SK-N-SH (cell line): ENCODE results near the gene UGT1A7. TPM values are rescaled to one million over a fixed set of nuclear protein-coding genes. Genes with fewer than 3 reads are reported as not detected.

Experiments
- CTCF ChIA-PET: fragments of 300-600, 350-600 bp; formaldehyde crosslinking; extraction: SDS; loops from one replicate; lab custom pipeline; 2021; lab: Yijun Ruan, JAX
- POLR2A ChIA-PET: fragments of 350-600 bp; sonication (Branson Sonifier 250); formaldehyde crosslinking; extraction: SDS; loops from one replicate; lab custom pipeline; 2020; ENCODE audit warnings: antibody characterized with exemption, inconsistent platforms; lab: Yijun Ruan, JAX
- DNase-seq: peaks from one replicate; pipeline ENCODE4 v3.0.0; 2012
- H2AFZ ChIP-seq: fragments of 200-600 bp; sonication (generic); 2 replicates; pipeline ENCODE4 v1.8.1; 2016; ENCODE audit warnings: antibody characterized with exemption, mild to moderate bottlenecking, low read depth
- H3F3A ChIP-seq: fragments of 200-600 bp; sonication (generic); replicated peaks from 2 replicates; pipeline ENCODE3; 2016; ENCODE audit warnings: antibody characterized with exemption, mild to moderate bottlenecking; ENCODE audit not compliant: insufficient read depth
- H3K27ac ChIP-seq, 2 experiments: fragments of 200-500 bp in 1 of 2; fragments of 200-600 bp in 1 of 2; sonication (Bioruptor generic) in 1 of 2; sonication (generic), shearing (Covaris generic) in 1 of 2; 2 replicates each; pipeline versions ENCODE4 v1.5.1 to v1.6.1; 2014 to 2016; ENCODE audit warnings: low read depth in 2 of 2, inconsistent platforms in 1 of 2, low read length in 1 of 2, mild to moderate bottlenecking in 1 of 2, mixed read lengths in 1 of 2
- H3K27me3 ChIP-seq: fragments of 200-600 bp; sonication (generic), shearing (Covaris generic); 2 replicates; pipeline ENCODE4 v1.6.1; 2016; ENCODE audit warnings: mixed run types; ENCODE audit not compliant: insufficient read depth
- H3K36me3 ChIP-seq, 2 experiments: fragments of 200-500 bp in 1 of 2; fragments of 200-600 bp in 1 of 2; sonication (Bioruptor generic) in 1 of 2; sonication (generic) in 1 of 2; replicated peaks in 1 of 2; 2 replicates each; pipeline versions ENCODE3 to v1.5.1; 2014 to 2016; ENCODE audit warnings: low read length in 1 of 2, mild to moderate bottlenecking in 1 of 2; ENCODE audit not compliant: insufficient read depth in 2 of 2, control insufficient read depth in 1 of 2
- H3K4me1 ChIP-seq, 2 experiments: fragments of 200-500 bp in 1 of 2; fragments of 200-600 bp in 1 of 2; sonication (Bioruptor generic) in 1 of 2; sonication (generic), shearing (Covaris generic) in 1 of 2; 2 replicates each; pipeline versions ENCODE4 v1.5.1 to v1.6.1; 2014 to 2016; ENCODE audit warnings: low read depth in 1 of 2, low read length in 1 of 2, mixed run types in 1 of 2; ENCODE audit not compliant: insufficient read depth in 2 of 2, control insufficient read depth in 1 of 2
- H3K4me2 ChIP-seq: fragments of 200-600 bp; sonication (generic), shearing (Covaris generic); 2 replicates; pipeline ENCODE4 v1.6.1; 2017; ENCODE audit warnings: mixed run types
- H3K4me3 ChIP-seq, 2 experiments: fragments of 200-500 bp in 1 of 2; fragments of 200-600 bp in 1 of 2; sonication (Bioruptor generic) in 1 of 2; sonication (generic), shearing (Covaris generic) in 1 of 2; 2 replicates each; pipeline versions ENCODE4 v1.5.1 to v1.8.1; 2014 to 2016; ENCODE audit warnings: low read depth in 2 of 2, inconsistent platforms in 1 of 2, low read length in 1 of 2, mild to moderate bottlenecking in 1 of 2, mixed read lengths in 1 of 2, moderate library complexity in 1 of 2
- H3K79me2 ChIP-seq: fragments of 200-600 bp; sonication (generic); 2 replicates; pipeline ENCODE4 v1.8.1; 2017; ENCODE audit warnings: mild to moderate bottlenecking; ENCODE audit not compliant: insufficient read depth
- H3K9ac ChIP-seq: fragments of 200-600 bp; sonication (generic); 2 replicates; pipeline ENCODE4 v1.6.1; 2017; ENCODE audit warnings: mixed run types
- H3K9me2 ChIP-seq: fragments of 200-600 bp; sonication (generic); 2 replicates; pipeline ENCODE4 v1.6.1; 2017; ENCODE audit warnings: mixed run types
- H3K9me3 ChIP-seq: fragments of 200-600 bp; sonication (generic); 2 replicates; pipeline ENCODE4 v1.6.1; 2017; ENCODE audit warnings: mixed run types, mild to moderate bottlenecking, moderate library complexity
- H4K20me1 ChIP-seq: fragments of 200-600 bp; sonication (generic); 2 replicates; pipeline ENCODE4 v1.6.1; 2017; ENCODE audit warnings: mild to moderate bottlenecking, mixed run types; ENCODE audit not compliant: insufficient read depth
- ELF1 ChIP-seq: IDR thresholded peaks from 2 replicates; pipeline ENCODE4 v1.4.0; 2012
- FOSL2 ChIP-seq: IDR thresholded peaks from 2 replicates; pipeline ENCODE4 v1.4.0; 2012; ENCODE audit warnings: low read depth, mild to moderate bottlenecking, moderate library complexity, borderline replicate concordance
- FOXJ3 ChIP-seq: sonication (generic); formaldehyde crosslinking; IDR thresholded peaks from 2 replicates; pipeline ENCODE4 v1.5.1; 2020; ENCODE audit warnings: mild to moderate bottlenecking, missing genetic modification reagents
- GATA2 ChIP-seq: sonication (generic); formaldehyde crosslinking; IDR thresholded peaks from 2 replicates; pipeline ENCODE4 v1.5.0; 2020; ENCODE audit warnings: mild to moderate bottlenecking, missing genetic modification reagents
- IRF3 ChIP-seq: fragments of 150-350 bp; IDR thresholded peaks from 2 replicates; pipeline ENCODE4 v1.6.1; 2016; ENCODE audit warnings: mild to moderate bottlenecking, low read depth, low read length
- JUND ChIP-seq: IDR thresholded peaks from 2 replicates; pipeline ENCODE4 v1.4.0; 2012
- MEF2A ChIP-seq: IDR thresholded peaks from 2 replicates; pipeline ENCODE4 v1.4.0; 2012; ENCODE audit warnings: low read depth, borderline replicate concordance
- MXI1 ChIP-seq: IDR thresholded peaks from 2 replicates; pipeline ENCODE4 v1.6.1; 2012; ENCODE audit warnings: mild to moderate bottlenecking, low read depth, low read length, improper control_type of control experiment
- NFIC ChIP-seq: IDR thresholded peaks from 2 replicates; pipeline ENCODE4 v1.4.0; 2012; ENCODE audit warnings: borderline replicate concordance
- NRF1 ChIP-seq: IDR thresholded peaks from 2 replicates; pipeline ENCODE4 v1.6.1; 2012; ENCODE audit warnings: low read depth, mild to moderate bottlenecking, low read length
- POLR2AphosphoS5 ChIP-seq: IDR thresholded peaks from 2 replicates; pipeline ENCODE4 v1.6.1; 2012; ENCODE audit warnings: low read depth, low read length
- RAD21 ChIP-seq: IDR thresholded peaks from 2 replicates; pipeline ENCODE4 v1.6.1; 2012; ENCODE audit warnings: mild to moderate bottlenecking, low read length
- RCOR1 ChIP-seq: fragments of 150-350 bp; IDR thresholded peaks from 2 replicates; pipeline ENCODE4 v1.6.1; 2017; ENCODE audit warnings: antibody characterized with exemption, low read length
- REST ChIP-seq: IDR thresholded peaks from 2 replicates; pipeline ENCODE4 v1.6.1; 2012; ENCODE audit warnings: mild to moderate bottlenecking, low read depth, low read length, moderate library complexity
- TEAD4 ChIP-seq: IDR thresholded peaks from 2 replicates; pipeline ENCODE4 v1.4.0; 2012; ENCODE audit warnings: mild to moderate bottlenecking, borderline replicate concordance; ENCODE audit not compliant: insufficient read depth
- USF2 ChIP-seq: fragments of 150-350 bp; IDR thresholded peaks from 2 replicates; pipeline ENCODE4 v1.6.1; 2017; ENCODE audit warnings: antibody characterized with exemption, low read length, low read depth, borderline replicate concordance
- YY1 ChIP-seq: IDR thresholded peaks from 2 replicates; pipeline ENCODE4 v1.4.0; 2012; ENCODE audit warnings: low read depth, mild to moderate bottlenecking
- WGBS: methylation state at CpG from one replicate; pipeline ENCODE4 v1.1.6; 2017; ENCODE audit warnings: low lambda C conversion rate; 5-methylcytosine and 5-hydroxymethylcytosine counted together
- polyA plus RNA-seq, 3 experiments: library from polyadenylated mRNA; depleted of rRNA; stranded (reverse); fragments of >200 nt; gene quantifications; 2 replicates each; pipeline ENCODE4 v1.2.3, GENCODE V29; 2012
- TF ChIP-seq, protein P1 (sequence below): IDR thresholded peaks from 2 replicates; pipeline ENCODE4 v1.4.0; 2012; ENCODE audit warnings: low read depth, borderline replicate concordance
- TF ChIP-seq, protein P2 (sequence below): fragments of 200-600 bp; sonication (generic); IDR thresholded peaks from 2 replicates; pipeline ENCODE4 v1.6.1; 2017; ENCODE audit warnings: antibody characterized with exemption, mild to moderate bottlenecking, moderate library complexity
- TF ChIP-seq, protein P3 (sequence below): IDR thresholded peaks from 2 replicates; pipeline ENCODE4; 2012

UGT1A7 gene
- polyA plus RNA-seq, 1 of the 3 experiments (the other 2 are of a cell fraction), result not detected

DNA sequence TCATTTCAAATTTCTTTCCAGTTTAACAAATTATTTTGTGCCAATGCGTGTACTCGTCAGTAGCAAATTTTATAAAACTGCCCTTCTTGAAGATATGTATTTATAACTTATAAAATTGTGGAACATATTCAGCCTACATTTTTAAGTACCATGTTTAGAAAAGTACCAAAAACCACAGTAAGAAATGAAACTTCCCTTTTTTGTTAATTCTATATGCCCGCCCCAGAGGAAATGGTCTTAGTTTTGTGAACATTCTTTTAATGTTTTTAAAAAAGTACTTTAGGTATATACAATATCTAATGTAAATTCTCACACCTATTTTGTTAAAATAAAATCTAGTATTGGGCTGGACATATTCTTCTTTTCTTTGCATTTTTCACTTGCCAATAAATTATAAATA lies 8.8 kb upstream of the UGT1A7 start:
- Histone ChIP-seq H3K27ac (no peak overlapping the region), H3K9me3 (no peaks in the 10 kb centered on the region), H3F3A (no peaks in the 10 kb centered on the region), H3K9me2 (no peaks in the 10 kb centered on the region), H3K36me3 (no peaks in the 10 kb centered on the region), H3K79me2 (no peaks in the 10 kb centered on the region), H3K27me3 (no peaks in the 10 kb centered on the region), H3K4me1 (no peaks in the 10 kb centered on the region), H2AFZ (no peak overlapping the region), H4K20me1 (no peaks in the 10 kb centered on the region), H3K4me3 (no peak overlapping the region), H3K9ac (no peak overlapping the region), H3K4me2 (no peak overlapping the region)
- CTCF ChIA-PET, result no interaction called here
- 75% methylated on average over 3 of the region's 3 CpGs for WGBS
- no peak for TF ChIP-seq FOXJ3 (CRISPR knock-in tag)
- TF ChIP-seq RCOR1, result no peak
- TF ChIP-seq, protein P1, sequence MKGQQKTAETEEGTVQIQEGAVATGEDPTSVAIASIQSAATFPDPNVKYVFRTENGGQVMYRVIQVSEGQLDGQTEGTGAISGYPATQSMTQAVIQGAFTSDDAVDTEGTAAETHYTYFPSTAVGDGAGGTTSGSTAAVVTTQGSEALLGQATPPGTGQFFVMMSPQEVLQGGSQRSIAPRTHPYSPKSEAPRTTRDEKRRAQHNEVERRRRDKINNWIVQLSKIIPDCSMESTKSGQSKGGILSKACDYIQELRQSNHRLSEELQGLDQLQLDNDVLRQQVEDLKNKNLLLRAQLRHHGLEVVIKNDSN, result no peak
- TF ChIP-seq USF2, result no peak
- no peak for TF ChIP-seq FOSL2
- TF ChIP-seq POLR2AphosphoS5, result no peak
- TF ChIP-seq NFIC, result no peak
- no peak for TF ChIP-seq JUND
- no peak for TF ChIP-seq NRF1
- no peak for TF ChIP-seq GATA2 (CRISPR knock-in tag)
- TF ChIP-seq, protein P2, sequence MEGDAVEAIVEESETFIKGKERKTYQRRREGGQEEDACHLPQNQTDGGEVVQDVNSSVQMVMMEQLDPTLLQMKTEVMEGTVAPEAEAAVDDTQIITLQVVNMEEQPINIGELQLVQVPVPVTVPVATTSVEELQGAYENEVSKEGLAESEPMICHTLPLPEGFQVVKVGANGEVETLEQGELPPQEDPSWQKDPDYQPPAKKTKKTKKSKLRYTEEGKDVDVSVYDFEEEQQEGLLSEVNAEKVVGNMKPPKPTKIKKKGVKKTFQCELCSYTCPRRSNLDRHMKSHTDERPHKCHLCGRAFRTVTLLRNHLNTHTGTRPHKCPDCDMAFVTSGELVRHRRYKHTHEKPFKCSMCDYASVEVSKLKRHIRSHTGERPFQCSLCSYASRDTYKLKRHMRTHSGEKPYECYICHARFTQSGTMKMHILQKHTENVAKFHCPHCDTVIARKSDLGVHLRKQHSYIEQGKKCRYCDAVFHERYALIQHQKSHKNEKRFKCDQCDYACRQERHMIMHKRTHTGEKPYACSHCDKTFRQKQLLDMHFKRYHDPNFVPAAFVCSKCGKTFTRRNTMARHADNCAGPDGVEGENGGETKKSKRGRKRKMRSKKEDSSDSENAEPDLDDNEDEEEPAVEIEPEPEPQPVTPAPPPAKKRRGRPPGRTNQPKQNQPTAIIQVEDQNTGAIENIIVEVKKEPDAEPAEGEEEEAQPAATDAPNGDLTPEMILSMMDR, result no peak
- no peak for TF ChIP-seq MEF2A
- TF ChIP-seq RAD21, result no peak
- TF ChIP-seq, protein P3, sequence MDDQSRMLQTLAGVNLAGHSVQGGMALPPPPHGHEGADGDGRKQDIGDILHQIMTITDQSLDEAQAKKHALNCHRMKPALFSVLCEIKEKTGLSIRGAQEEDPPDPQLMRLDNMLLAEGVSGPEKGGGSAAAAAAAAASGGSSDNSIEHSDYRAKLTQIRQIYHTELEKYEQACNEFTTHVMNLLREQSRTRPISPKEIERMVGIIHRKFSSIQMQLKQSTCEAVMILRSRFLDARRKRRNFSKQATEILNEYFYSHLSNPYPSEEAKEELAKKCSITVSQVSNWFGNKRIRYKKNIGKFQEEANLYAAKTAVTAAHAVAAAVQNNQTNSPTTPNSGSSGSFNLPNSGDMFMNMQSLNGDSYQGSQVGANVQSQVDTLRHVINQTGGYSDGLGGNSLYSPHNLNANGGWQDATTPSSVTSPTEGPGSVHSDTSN, result no peak
- TF ChIP-seq IRF3, result no peak
- TF ChIP-seq TEAD4, result no peak
- no peak for TF ChIP-seq MXI1
- TF ChIP-seq ELF1, result no peak
- TF ChIP-seq REST, result no peak
- no peak for TF ChIP-seq YY1
- POLR2A ChIA-PET, result no interaction called here
- DNase-seq, result no peak
